A673 (cell line): Measurements from ENCODE around the gene FRMD4B. TPM values are rescaled to one million over a fixed set of nuclear protein-coding genes. Genes with fewer than 3 reads are reported as not detected.

ENCODE experiments used
- BruUV-seq: library from RNA; stranded (reverse); fragments of 400-500 nt; replicated peaks from 2 replicates; lab custom pipeline; 2021; lab: Mats Ljungman, UMichigan
- CTCF ChIA-PET: fragments of 300-600 bp; sonication (Branson Sonifier 250); formaldehyde crosslinking; loops from one replicate; lab custom pipeline; 2022; ENCODE audit warnings: antibody characterized with exemption; lab: Charles Lee
- POLR2A ChIA-PET: fragments of 300-600 bp; sonication (Branson Sonifier 250); formaldehyde crosslinking; loops from one replicate; lab custom pipeline; 2022; ENCODE audit warnings: antibody characterized with exemption; ENCODE audit not compliant: low non-redundant PET; lab: Charles Lee
- DNase-seq: peaks from one replicate; pipeline ENCODE4 v3.0.0-alpha.2; 2015; ENCODE audit warnings: low spot score
- H3K27ac ChIP-seq: fragments of 200-600 bp; sonication (generic); 2 replicates; pipeline ENCODE4 v1.5.1; 2016; ENCODE audit warnings: mixed run types, low read depth, mild to moderate bottlenecking, mixed read lengths, antibody characterized with exemption, low read length; ENCODE audit not compliant: poor library complexity, severe bottlenecking
- H3K27me3 ChIP-seq: fragments of 200-600 bp; sonication (generic); replicated peaks from 2 replicates; pipeline ENCODE4 v1.6.1; 2017; ENCODE audit warnings: mixed run types, low read depth, mild to moderate bottlenecking, mixed read lengths, antibody characterized with exemption, low read length; ENCODE audit not compliant: insufficient read depth, poor library complexity
- H3K36me3 ChIP-seq: fragments of 200-600 bp; sonication (generic); 2 replicates; pipeline ENCODE4 v1.6.1; 2016; ENCODE audit warnings: mixed run types, mild to moderate bottlenecking, mixed read lengths, antibody characterized with exemption, low read length; ENCODE audit not compliant: insufficient read depth, poor library complexity, severe bottlenecking
- H3K4me1 ChIP-seq: fragments of 200-600 bp; sonication (generic); 2 replicates; pipeline ENCODE4 v1.6.1; 2017; ENCODE audit warnings: mixed run types, mild to moderate bottlenecking, mixed read lengths, antibody characterized with exemption, low read length; ENCODE audit not compliant: insufficient read depth, poor library complexity, severe bottlenecking
- H3K4me3 ChIP-seq: fragments of 200-600 bp; sonication (generic); 2 replicates; pipeline ENCODE4 v1.5.1; 2016; ENCODE audit warnings: low read depth, mixed run types, mild to moderate bottlenecking, mixed read lengths, low read length; ENCODE audit not compliant: poor library complexity, severe bottlenecking
- H3K9me3 ChIP-seq: fragments of 200-600 bp; sonication (generic); 2 replicates; pipeline ENCODE4 v1.6.1; 2016; ENCODE audit warnings: mixed run types, low read depth, mild to moderate bottlenecking, mixed read lengths, antibody characterized with exemption, low read length; ENCODE audit not compliant: poor library complexity, severe bottlenecking
- CTCF ChIP-seq: fragments of 300-800, 200-600 bp; sonication (generic); conservative IDR thresholded peaks from 2 replicates; pipeline ENCODE4 v1.5.1; 2017; ENCODE audit warnings: low read depth, mild to moderate bottlenecking, antibody characterized with exemption, low read length, moderate library complexity, mixed read lengths
- EZH2 ChIP-seq: fragments of 200-600 bp; sonication (generic); IDR thresholded peaks from 2 replicates; pipeline ENCODE4 v1.6.1; 2017; ENCODE audit warnings: borderline replicate concordance, low read depth, mild to moderate bottlenecking, mixed read lengths, antibody characterized with exemption, low read length; ENCODE audit not compliant: poor library complexity, severe bottlenecking
- intact Hi-C: fragments of 100-400 bp; cut with micrococcal nuclease; formaldehyde crosslinking; loops from one replicate; pipeline ENCODE4 v1.10.0; 2022; ENCODE audit not compliant: unreplicated experiment
- total RNA-seq: library from RNA; stranded (reverse); gene quantifications from 2 replicates; pipeline ENCODE4 v1.2.3, GENCODE V29; 2021

Gene FRMD4B
- total RNA-seq, 1 experiment from 2014 or later, result 0.21 TPM

- no peaks in the 10 kb centered on the region for H3K4me1 ChIP-seq
- POLR2A ChIA-PET, result no interaction called here
Observed at GRCh38 chr3:69197455-69197854, 188.4 kb downstream of the FRMD4B start.

GRCh38 chr3:69196876-69197275 lies 189.0 kb downstream of the FRMD4B start:
- Histone ChIP-seq H3K4me3 (no peak overlapping the region), H3K36me3 (no peaks in the 10 kb centered on the region), H3K9me3 (no peaks in the 10 kb centered on the region), H3K27ac (no peak overlapping the region), H3K27me3 (no peaks in the 10 kb centered on the region), H3K4me1 (no peaks in the 10 kb centered on the region)
- TF ChIP-seq CTCF (no peak), EZH2 (no peak)
- no TSS peak for BruUV-seq
- CTCF ChIA-PET, result no interaction called here
- POLR2A ChIA-PET, result no interaction called here
- intact Hi-C loops, result no loop called here
- no peak for DNase-seq

More at GRCh38 chr3:69197455-69197854, 188.4 kb downstream of the FRMD4B start:
- no peak for DNase-seq
- BruUV-seq, result no TSS peak
- intact Hi-C loops, result no loop called here
- Histone ChIP-seq H3K9me3 (no peaks in the 10 kb centered on the region), H3K27me3 (no peaks in the 10 kb centered on the region), H3K4me3 (no peak overlapping the region), H3K36me3 (no peaks in the 10 kb centered on the region), H3K27ac (no peak overlapping the region)
- CTCF ChIA-PET, result no interaction called here
- TF ChIP-seq EZH2 (no peak), CTCF (no peak)

GRCh38 chr3:69194431-69195165 lies 191.3 kb downstream of the FRMD4B start:
- H3K36me3 ChIP-seq, result no peaks in the 10 kb centered on the region
- intact Hi-C loops, result no loop called here
- no peaks in the 10 kb centered on the region for H3K27me3 ChIP-seq
- ChIA-PET CTCF (no interaction called here), POLR2A (no interaction called here)
- H3K27ac ChIP-seq, result no peak overlapping the region
- BruUV-seq, result no TSS peak
- H3K4me3 ChIP-seq, result no peak overlapping the region
- TF ChIP-seq EZH2, result no peak
- TF ChIP-seq CTCF, result no peak
- no peaks in the 10 kb centered on the region for H3K9me3 ChIP-seq
- DNase-seq, result no peak
- no peaks in the 10 kb centered on the region for H3K4me1 ChIP-seq
